AG04449 (cell line): ENCODE results near the gene SLC39A8.
"Not testable (repeated sequence)": the region's sequence is repeated elsewhere in the genome, so short reads cannot be mapped to it uniquely, and the experiment has no call there.

Experiments
- CTCF ChIA-PET: fragments of 350-600 bp; formaldehyde crosslinking; extraction: SDS; loops from one replicate; lab custom pipeline; 2021; ENCODE audit warnings: antibody characterized with exemption; lab: Yijun Ruan, JAX
- POLR2A ChIA-PET: fragments of 400-600, 350-600 bp; formaldehyde crosslinking; extraction: SDS; loops from one replicate; lab custom pipeline; 2020; ENCODE audit warnings: antibody characterized with exemption, inconsistent platforms; lab: Yijun Ruan, JAX
- DNase-seq: peaks from one replicate; pipeline ENCODE4 v3.0.0-alpha.2; 2010; ENCODE audit warnings: low read depth, low spot score
- H3K4me3 ChIP-seq: 2 replicates; pipeline ENCODE4 v1.5.1; 2011; ENCODE audit warnings: low read depth, mild to moderate bottlenecking, control low read depth, low read length
- CTCF ChIP-seq: IDR thresholded peaks from one replicate; pipeline ENCODE4 v1.5.1; 2011; ENCODE audit warnings: mild to moderate bottlenecking, moderate library complexity, low read length, control low read depth, inconsistent platforms; ENCODE audit not compliant: insufficient read depth; ENCODE audit errors: missing control alignments

The SLC39A8 gene

GRCh38 chr4:102281171-102281839 lies 64.0 kb downstream of the SLC39A8 start:
- TF ChIP-seq CTCF, result no peak
- POLR2A ChIA-PET, result no interaction called here
- CTCF ChIA-PET, result interaction anchor here (0.7 kb wide), 1 partner anchor 22 kb away, joined by 3 read pairs; no protein-coding TSS in a partner anchor
- DNase-seq, result no peak
- H3K4me3 ChIP-seq, result no peak overlapping the region

- CTCF ChIA-PET, POLR2A ChIA-PET: not testable (repeated sequence)
Measured at GRCh38 chr4:102273317-102273716, 72.0 kb downstream of the SLC39A8 start.

GRCh38 chr4:102272318-102272717 lies 73.0 kb downstream of the SLC39A8 start:
- DNase-seq, result no peak
- POLR2A ChIA-PET, result no interaction called here
- TF ChIP-seq CTCF, result no peak
- no peak overlapping the region for H3K4me3 ChIP-seq
- CTCF ChIA-PET, result no interaction called here

More at GRCh38 chr4:102273317-102273716, 72.0 kb downstream of the SLC39A8 start:
- not testable (repeated sequence) for DNase-seq, H3K4me3 ChIP-seq

- DNase-seq, result no peak
- CTCF ChIA-PET, result no interaction called here
- TF ChIP-seq CTCF, result no peak
- POLR2A ChIA-PET, result no interaction called here
- no peak overlapping the region for H3K4me3 ChIP-seq
Measured at GRCh38 chr4:102268355-102268754, 76.9 kb downstream of the SLC39A8 start.

GRCh38 chr4:102263024-102263787 lies 82.1 kb downstream of the SLC39A8 start:
- ChIA-PET POLR2A (no interaction called here), CTCF (interaction anchor here (0.7 to 1.3 kb wide), 3 partner anchors 11 to 1425 kb away, joined by 3 read pairs; no protein-coding TSS in a partner anchor)
- DNase-seq, result no peak

GRCh38 chr4:102259702-102260101 lies 85.6 kb downstream of the SLC39A8 start:
- POLR2A ChIA-PET, result no interaction called here
- CTCF ChIA-PET, result interaction anchor here (1.1 kb wide), 1 partner anchor 1090 kb away, joined by 3 read pairs; no protein-coding TSS in a partner anchor
- no peak for TF ChIP-seq CTCF
- no peak overlapping the region for H3K4me3 ChIP-seq
- DNase-seq, result no peak

More at GRCh38 chr4:102263024-102263787, 82.1 kb downstream of the SLC39A8 start:
- no peak overlapping the region for H3K4me3 ChIP-seq
- TF ChIP-seq CTCF, result peak; percentile 48
